ENCODE measurements around the gene KHDRBS2.

DNA sequence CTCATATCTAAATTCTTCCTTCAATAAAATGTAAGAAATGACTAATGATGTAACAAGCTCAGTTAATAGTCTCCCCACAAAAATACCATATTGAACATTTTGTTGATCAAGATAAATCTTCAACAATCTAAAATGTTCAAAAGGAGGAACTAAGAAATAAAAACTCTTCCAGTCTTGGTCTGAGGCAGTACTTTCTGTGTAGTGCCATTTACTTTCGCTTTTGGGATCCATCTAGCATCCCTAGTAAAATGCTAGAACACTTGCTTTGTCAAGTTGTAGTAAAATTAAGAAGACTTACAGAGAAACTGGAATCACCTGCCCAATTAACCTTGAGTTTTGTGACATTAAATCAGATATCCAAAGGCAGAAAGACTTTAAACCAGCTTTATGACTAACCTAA lies 246.4 kb downstream of the KHDRBS2 start:
- TF ChIP-seq, protein P1, sequence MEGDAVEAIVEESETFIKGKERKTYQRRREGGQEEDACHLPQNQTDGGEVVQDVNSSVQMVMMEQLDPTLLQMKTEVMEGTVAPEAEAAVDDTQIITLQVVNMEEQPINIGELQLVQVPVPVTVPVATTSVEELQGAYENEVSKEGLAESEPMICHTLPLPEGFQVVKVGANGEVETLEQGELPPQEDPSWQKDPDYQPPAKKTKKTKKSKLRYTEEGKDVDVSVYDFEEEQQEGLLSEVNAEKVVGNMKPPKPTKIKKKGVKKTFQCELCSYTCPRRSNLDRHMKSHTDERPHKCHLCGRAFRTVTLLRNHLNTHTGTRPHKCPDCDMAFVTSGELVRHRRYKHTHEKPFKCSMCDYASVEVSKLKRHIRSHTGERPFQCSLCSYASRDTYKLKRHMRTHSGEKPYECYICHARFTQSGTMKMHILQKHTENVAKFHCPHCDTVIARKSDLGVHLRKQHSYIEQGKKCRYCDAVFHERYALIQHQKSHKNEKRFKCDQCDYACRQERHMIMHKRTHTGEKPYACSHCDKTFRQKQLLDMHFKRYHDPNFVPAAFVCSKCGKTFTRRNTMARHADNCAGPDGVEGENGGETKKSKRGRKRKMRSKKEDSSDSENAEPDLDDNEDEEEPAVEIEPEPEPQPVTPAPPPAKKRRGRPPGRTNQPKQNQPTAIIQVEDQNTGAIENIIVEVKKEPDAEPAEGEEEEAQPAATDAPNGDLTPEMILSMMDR (IDR thresholded peaks at IDR 0.05), result no peak
- TF ChIP-seq POLR2A (IDR thresholded peaks at IDR 0.05), result no peak

All from thyroid gland (tissue), 4 donors.